Measurements from ENCODE around the gene VAT1L.
A peak's percentile ranks its signal among the peaks of the same experiment; 100 is the strongest.

The VAT1L gene

GRCh38 chr16:77895962-77896361 is 107.6 kb downstream of the VAT1L start:
- DNase-seq (ENCODE audit: low read depth in 1 of 2, low spot score in 1 of 2): no peak
- no peak for TF ChIP-seq JUND (IDR thresholded peaks at IDR 0.05; ENCODE audit: low read depth)
- in situ Hi-C loops (cut with HindIII; ENCODE audit: low pct_unique_long_range_greater_than_20kb, low sequenced_read_pairs): no loop called here

- in situ Hi-C loops (cut with HindIII; ENCODE audit: low pct_unique_long_range_greater_than_20kb, low sequenced_read_pairs): no loop called here
- no peak for DNase-seq (ENCODE audit: low read depth in 1 of 2, low spot score in 1 of 2)
- no peak for TF ChIP-seq JUND (IDR thresholded peaks at IDR 0.05; ENCODE audit: low read depth)
Measured at GRCh38 chr16:77896415-77897128, 108.2 kb downstream of the VAT1L start.

GRCh38 chr16:77897129-77897437 is 108.7 kb downstream of the VAT1L start:
- DNase-seq (ENCODE audit: low read depth in 1 of 2, low spot score in 1 of 2): no peak
- in situ Hi-C loops (cut with HindIII; ENCODE audit: low pct_unique_long_range_greater_than_20kb, low sequenced_read_pairs): no loop called here
- TF ChIP-seq JUND (IDR thresholded peaks at IDR 0.05; ENCODE audit: low read depth): no peak

- no peak for DNase-seq (ENCODE audit: low read depth in 1 of 2, low spot score in 1 of 2)
- in situ Hi-C loops (cut with HindIII; ENCODE audit: low pct_unique_long_range_greater_than_20kb, low sequenced_read_pairs): no loop called here
- TF ChIP-seq JUND (IDR thresholded peaks at IDR 0.05; ENCODE audit: low read depth): no peak
Measured at GRCh38 chr16:77897831-77898605, 109.7 kb downstream of the VAT1L start.

- TF ChIP-seq JUND (IDR thresholded peaks at IDR 0.05; ENCODE audit: low read depth): no peak
- in situ Hi-C loops (cut with HindIII; ENCODE audit: low pct_unique_long_range_greater_than_20kb, low sequenced_read_pairs): no loop called here
- no peak for DNase-seq (ENCODE audit: low read depth in 1 of 2, low spot score in 1 of 2)
Measured at GRCh38 chr16:77898671-77899211, 110.4 kb downstream of the VAT1L start.

DNA sequence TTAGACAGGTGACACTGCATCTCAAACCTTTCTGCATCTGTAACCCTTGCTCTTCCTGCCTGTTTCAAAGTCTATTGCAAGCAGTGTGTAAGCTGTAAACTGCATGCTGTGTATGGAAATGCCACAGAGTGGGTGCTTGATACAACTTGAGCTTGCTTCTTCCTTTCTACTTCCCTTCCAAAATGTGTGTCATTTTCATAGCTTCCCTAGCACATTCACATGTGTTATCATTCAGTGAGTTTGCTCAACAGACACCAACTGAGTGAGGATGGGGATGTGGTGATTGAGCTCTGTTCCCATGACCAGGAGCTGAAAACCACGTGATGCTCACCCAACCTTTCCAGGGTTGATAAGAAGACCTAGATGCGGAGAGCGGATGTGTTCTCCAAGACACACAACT is 111.1 kb downstream of the VAT1L start:
- no peak for DNase-seq (ENCODE audit: low read depth in 1 of 2, low spot score in 1 of 2)
- no peak for TF ChIP-seq JUND (IDR thresholded peaks at IDR 0.05; ENCODE audit: low read depth)
- in situ Hi-C loops (cut with HindIII; ENCODE audit: low pct_unique_long_range_greater_than_20kb, low sequenced_read_pairs): no loop called here

DNA sequence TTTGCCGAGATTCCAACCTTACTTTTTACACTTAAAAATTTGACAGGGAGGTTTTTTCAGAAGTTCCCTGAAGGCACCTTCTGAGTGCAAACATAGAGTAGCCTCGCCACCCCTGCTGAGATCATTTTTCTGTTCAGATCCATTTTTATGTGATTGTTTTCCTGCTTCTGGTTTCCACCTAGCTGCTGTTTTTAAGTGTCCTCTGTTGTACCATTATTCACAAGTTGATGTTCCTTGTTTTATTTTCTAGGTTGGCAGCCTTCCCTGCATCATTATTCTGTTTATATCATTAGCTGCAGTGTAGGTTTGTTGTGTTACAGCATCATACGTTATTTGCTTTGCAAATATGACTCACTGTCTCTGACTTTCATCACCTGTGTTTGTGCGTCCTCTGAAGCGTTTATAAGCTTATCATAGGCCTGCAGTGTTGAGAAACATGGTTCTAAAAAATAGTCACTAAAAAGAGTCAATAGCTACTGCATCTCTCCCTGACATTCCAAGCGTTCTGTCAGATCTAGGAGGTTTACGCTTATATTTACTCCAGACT is 117.1 kb downstream of the VAT1L start:
- in situ Hi-C loops (cut with HindIII; ENCODE audit: low pct_unique_long_range_greater_than_20kb, low sequenced_read_pairs): no loop called here
- peak in 1 of 2 experiments; percentile 27 for DNase-seq (ENCODE audit: low read depth in 1 of 2, low spot score in 1 of 2)

DNA sequence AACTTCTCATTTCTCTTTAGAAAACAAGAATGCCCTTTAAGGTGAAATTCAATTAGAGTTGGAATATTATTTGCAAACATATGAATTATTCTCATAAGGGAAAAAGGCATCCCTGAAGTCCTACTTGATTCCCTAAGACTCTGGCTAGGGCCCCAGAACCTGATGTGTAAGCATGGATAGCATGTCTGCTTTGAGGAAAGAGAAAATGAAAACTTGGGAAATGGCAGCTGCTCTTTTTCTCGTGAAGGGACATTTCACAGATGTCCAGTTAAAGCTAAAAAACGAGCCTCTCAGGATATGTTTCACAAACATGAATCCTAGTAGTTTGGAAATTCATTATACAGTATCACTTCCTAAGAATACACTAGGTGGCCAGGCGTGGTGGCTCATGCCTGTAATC is 121.7 kb downstream of the VAT1L start:
- in situ Hi-C loops (cut with HindIII; ENCODE audit: low pct_unique_long_range_greater_than_20kb, low sequenced_read_pairs): no loop called here
- no peak for TF ChIP-seq JUND (IDR thresholded peaks at IDR 0.05; ENCODE audit: low read depth)
- no peak for DNase-seq (ENCODE audit: low read depth in 1 of 2, low spot score in 1 of 2)

More for the DNA sequence above, 117.1 kb downstream of the VAT1L start:
- TF ChIP-seq JUND (IDR thresholded peaks at IDR 0.05; ENCODE audit: low read depth): no peak

GRCh38 chr16:77912617-77913016 is 124.3 kb downstream of the VAT1L start:
- TF ChIP-seq JUND (IDR thresholded peaks at IDR 0.05; ENCODE audit: low read depth): no peak
- peak in 1 of 2 experiments; percentile 19 for DNase-seq (ENCODE audit: low read depth in 1 of 2, low spot score in 1 of 2)
- in situ Hi-C loops (cut with HindIII; ENCODE audit: low pct_unique_long_range_greater_than_20kb, low sequenced_read_pairs): no loop called here

GRCh38 chr16:77913738-77914253 is 125.4 kb downstream of the VAT1L start:
- in situ Hi-C loops (cut with HindIII; ENCODE audit: low pct_unique_long_range_greater_than_20kb, low sequenced_read_pairs): no loop called here
- TF ChIP-seq JUND (IDR thresholded peaks at IDR 0.05; ENCODE audit: low read depth): no peak
- DNase-seq (ENCODE audit: low read depth in 1 of 2, low spot score in 1 of 2): no peak

GRCh38 chr16:77916111-77916510 is 127.7 kb downstream of the VAT1L start:
- TF ChIP-seq JUND (IDR thresholded peaks at IDR 0.05; ENCODE audit: low read depth): no peak
- in situ Hi-C loops (cut with HindIII; ENCODE audit: low pct_unique_long_range_greater_than_20kb, low sequenced_read_pairs): no loop called here

DNA sequence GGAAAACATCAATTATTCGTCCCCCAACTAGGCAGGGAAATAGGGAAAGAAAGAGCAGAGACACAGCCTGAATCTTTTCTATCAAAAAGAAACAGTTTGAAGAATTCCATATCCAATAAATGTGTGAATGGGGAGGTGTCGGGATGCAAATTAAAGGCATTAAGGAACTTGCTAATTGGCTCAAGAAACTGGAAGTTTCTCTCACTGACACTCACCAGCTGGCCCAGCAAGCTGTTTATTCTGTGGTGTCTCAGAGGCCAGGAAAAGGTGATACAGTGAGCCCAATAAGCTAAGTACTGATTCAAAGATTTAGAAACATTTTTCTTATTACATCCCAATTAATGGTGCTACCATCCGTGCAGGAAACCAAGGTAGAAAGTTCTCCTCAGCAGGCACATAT is 129.6 kb downstream of the VAT1L start:
- in situ Hi-C loops (cut with HindIII; ENCODE audit: low pct_unique_long_range_greater_than_20kb, low sequenced_read_pairs): no loop called here
- DNase-seq (ENCODE audit: low read depth in 1 of 2, low spot score in 1 of 2): no peak
- no peak for TF ChIP-seq JUND (IDR thresholded peaks at IDR 0.05; ENCODE audit: low read depth)

More at GRCh38 chr16:77916111-77916510, 127.7 kb downstream of the VAT1L start:
- DNase-seq (ENCODE audit: low read depth in 1 of 2, low spot score in 1 of 2): no peak

Measured in T47D (cell line).